Neural crest cell (in vitro differentiated cells): Measurements from ENCODE around the gene STEAP2. TPM values are rescaled to one million over a fixed set of nuclear protein-coding genes. Genes with fewer than 3 reads are reported as not detected.

ENCODE experiments used
- DNase-seq: peaks from one replicate; pipeline ENCODE4 v3.0.0; 2021; ENCODE audit warnings: low read depth, mixed read lengths, low spot score
- H3K27ac Mint-ChIP-seq: one replicate; pipeline ENCODE4 v1.8.0; 2021; ENCODE audit warnings: mild to moderate bottlenecking, mixed read lengths; ENCODE audit not compliant: unreplicated experiment
- H3K27me3 Mint-ChIP-seq: 2 replicates; pipeline ENCODE4 v1.8.0; 2021; ENCODE audit warnings: low read depth, mild to moderate bottlenecking, mixed read lengths
- H3K36me3 Mint-ChIP-seq: 2 replicates; pipeline ENCODE4 v1.8.0; 2021; ENCODE audit warnings: low read depth, mild to moderate bottlenecking, mixed read lengths
- H3K4me1 Mint-ChIP-seq: 2 replicates; pipeline ENCODE4 v1.8.0; 2021; ENCODE audit warnings: mixed read lengths
- H3K4me3 Mint-ChIP-seq: one replicate; pipeline ENCODE4 v1.8.0; 2021; ENCODE audit warnings: mild to moderate bottlenecking, mixed read lengths
- H3K9me3 Mint-ChIP-seq: 2 replicates; pipeline ENCODE4 v1.8.0; 2021; ENCODE audit warnings: mixed read lengths
- total RNA-seq: library from RNA; stranded (reverse); gene quantifications from 2 replicates; pipeline ENCODE4 v1.2.1, GENCODE V29; 2021
- TF ChIP-seq, protein P1 (sequence below): fragments of 200-600 bp; sonication (generic); conservative IDR thresholded peaks from 2 replicates; pipeline ENCODE4 v1.5.0; 2021; ENCODE audit warnings: antibody characterized with exemption, mild to moderate bottlenecking

The STEAP2 gene
- total RNA-seq, 1 donor from 2014 or later, result 1.6 TPM

DNA sequence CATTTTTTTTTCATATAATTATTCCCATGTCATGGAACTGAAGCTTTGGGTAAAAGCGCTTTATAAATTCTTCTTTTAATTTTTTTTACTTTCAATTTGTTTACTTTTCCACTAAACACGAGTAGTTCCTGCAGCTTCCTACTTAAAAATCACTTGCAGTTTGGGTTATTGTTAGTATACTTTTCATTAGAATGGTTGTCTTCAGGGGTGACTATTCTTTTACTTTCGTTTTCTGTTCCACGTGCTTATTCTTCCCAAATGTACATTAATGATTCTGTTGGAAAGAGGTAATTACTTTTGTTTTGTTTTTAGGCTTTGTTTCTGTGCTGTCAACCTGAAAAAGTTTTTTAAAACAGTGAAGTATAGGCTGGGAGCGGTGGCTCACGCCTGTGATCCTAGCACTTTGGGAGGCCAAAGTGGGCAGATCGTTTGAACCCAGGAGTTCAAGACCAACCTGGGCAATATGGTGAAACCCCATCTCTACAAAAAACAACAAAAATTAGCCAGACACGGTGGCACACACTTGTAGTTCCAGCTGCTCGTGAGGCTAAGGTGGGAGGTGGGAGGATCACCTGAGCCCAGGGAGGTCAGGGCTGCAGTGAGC, 28.2 kb downstream of the STEAP2 start:
- TF ChIP-seq, protein P1, sequence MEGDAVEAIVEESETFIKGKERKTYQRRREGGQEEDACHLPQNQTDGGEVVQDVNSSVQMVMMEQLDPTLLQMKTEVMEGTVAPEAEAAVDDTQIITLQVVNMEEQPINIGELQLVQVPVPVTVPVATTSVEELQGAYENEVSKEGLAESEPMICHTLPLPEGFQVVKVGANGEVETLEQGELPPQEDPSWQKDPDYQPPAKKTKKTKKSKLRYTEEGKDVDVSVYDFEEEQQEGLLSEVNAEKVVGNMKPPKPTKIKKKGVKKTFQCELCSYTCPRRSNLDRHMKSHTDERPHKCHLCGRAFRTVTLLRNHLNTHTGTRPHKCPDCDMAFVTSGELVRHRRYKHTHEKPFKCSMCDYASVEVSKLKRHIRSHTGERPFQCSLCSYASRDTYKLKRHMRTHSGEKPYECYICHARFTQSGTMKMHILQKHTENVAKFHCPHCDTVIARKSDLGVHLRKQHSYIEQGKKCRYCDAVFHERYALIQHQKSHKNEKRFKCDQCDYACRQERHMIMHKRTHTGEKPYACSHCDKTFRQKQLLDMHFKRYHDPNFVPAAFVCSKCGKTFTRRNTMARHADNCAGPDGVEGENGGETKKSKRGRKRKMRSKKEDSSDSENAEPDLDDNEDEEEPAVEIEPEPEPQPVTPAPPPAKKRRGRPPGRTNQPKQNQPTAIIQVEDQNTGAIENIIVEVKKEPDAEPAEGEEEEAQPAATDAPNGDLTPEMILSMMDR, result no peak
- peaks cover 24% of the 10 kb centered on the region for H3K27me3 Mint-ChIP-seq
- DNase-seq, result no peak

DNA sequence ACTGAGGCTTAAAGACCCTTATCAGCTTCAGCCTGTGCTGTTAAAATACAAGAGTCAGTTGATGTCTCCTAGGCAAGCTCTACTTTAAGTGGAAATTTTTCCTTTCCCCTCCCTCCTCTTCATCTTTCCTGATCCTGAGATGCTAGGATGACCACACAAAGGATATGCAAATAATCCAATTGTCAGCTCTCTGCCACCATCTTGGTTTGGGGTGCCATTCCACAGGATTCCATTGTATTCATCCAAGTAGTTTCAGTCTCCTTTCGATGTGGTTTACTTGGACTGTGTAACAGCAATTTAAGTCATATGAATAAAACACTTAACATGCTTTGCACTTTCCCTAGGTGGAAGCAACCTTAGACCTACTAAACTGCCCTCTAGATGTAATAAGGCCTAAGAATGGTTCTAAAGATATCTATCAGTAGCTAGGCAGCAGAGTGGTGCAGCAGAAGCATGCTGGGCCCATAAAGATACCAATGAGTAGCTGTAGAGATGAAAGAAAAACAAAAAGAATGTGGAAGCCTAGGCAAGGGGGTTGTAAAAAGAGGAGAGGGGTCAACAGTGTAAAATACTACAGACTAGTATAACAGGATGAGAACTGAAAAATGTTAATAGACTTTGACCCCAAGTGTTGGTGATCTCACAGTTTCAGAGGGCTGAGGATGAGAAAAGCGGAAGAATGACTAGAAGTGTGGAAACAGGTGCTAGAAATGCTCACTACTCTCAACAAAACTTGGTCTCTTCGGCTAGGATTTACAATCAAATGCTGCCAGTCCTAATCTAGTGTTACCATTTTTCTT, 31.0 kb downstream of the STEAP2 start:
- TF ChIP-seq, protein P1, result no peak
- no peak for DNase-seq
- Mint-ChIP-seq H3K27ac (no peak overlapping the region), H3K4me3 (peak overlapping the region; percentile 12), H3K27me3 (peaks cover 50% of the 10 kb centered on the region), H3K36me3 (no peaks in the 10 kb centered on the region), H3K9me3 (no peaks in the 10 kb centered on the region), H3K4me1 (peaks cover 19% of the 10 kb centered on the region)

More for the DNA sequence above, 28.2 kb downstream of the STEAP2 start:
- Mint-ChIP-seq H3K36me3 (no peaks in the 10 kb centered on the region), H3K4me1 (peaks cover 6% of the 10 kb centered on the region), H3K27ac (no peak overlapping the region), H3K4me3 (no peak overlapping the region), H3K9me3 (no peaks in the 10 kb centered on the region)

DNA sequence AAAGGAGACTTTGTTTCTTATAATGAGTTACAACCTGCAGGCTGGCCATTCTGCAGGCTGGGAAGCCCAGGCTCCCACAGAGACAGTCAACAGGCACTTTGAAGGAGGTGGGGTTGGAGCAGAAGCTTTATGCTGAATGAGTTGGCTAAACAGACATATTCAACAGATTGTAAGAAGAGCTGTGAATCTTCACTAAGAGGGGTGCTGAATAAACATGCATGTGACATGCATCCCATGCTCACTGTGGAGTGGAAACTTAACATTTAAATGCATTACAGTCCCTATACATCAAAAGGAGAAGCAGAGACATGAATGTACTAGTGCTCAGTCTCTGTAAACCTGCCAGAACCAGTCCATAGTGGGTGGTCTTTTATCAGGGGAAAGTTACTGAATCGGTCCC, 32.0 kb downstream of the STEAP2 start:
- Mint-ChIP-seq H3K4me3 (peak overlapping the region; percentile 87), H3K27ac (no peak overlapping the region), H3K9me3 (no peaks in the 10 kb centered on the region), H3K4me1 (peaks cover 19% of the 10 kb centered on the region), H3K36me3 (no peaks in the 10 kb centered on the region), H3K27me3 (peaks cover 53% of the 10 kb centered on the region)
- TF ChIP-seq, protein P1, result no peak
- no peak for DNase-seq

DNA sequence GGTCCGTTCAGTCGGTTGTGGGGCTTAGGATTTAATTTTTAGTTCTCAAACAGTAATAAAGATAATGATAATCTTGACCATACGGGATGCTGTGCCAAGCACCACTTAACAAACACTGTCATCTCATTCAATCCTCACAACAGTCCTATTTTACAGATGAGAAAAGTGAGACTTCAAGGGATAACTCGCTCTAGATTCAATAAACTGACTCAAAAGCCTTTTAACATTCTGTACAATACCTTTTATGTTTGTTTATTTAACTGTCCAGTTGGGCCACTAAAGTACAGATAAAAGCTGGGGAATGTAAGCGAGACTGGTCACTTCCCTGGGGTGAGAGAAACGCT, 33.0 kb downstream of the STEAP2 start:
- TF ChIP-seq, protein P1, result no peak
- Mint-ChIP-seq H3K27ac (peak overlapping the region; percentile 2), H3K4me1 (peaks cover 19% of the 10 kb centered on the region), H3K9me3 (no peaks in the 10 kb centered on the region), H3K4me3 (peak overlapping the region; percentile 96), H3K36me3 (no peaks in the 10 kb centered on the region), H3K27me3 (peaks cover 57% of the 10 kb centered on the region)
- no peak for DNase-seq

DNA sequence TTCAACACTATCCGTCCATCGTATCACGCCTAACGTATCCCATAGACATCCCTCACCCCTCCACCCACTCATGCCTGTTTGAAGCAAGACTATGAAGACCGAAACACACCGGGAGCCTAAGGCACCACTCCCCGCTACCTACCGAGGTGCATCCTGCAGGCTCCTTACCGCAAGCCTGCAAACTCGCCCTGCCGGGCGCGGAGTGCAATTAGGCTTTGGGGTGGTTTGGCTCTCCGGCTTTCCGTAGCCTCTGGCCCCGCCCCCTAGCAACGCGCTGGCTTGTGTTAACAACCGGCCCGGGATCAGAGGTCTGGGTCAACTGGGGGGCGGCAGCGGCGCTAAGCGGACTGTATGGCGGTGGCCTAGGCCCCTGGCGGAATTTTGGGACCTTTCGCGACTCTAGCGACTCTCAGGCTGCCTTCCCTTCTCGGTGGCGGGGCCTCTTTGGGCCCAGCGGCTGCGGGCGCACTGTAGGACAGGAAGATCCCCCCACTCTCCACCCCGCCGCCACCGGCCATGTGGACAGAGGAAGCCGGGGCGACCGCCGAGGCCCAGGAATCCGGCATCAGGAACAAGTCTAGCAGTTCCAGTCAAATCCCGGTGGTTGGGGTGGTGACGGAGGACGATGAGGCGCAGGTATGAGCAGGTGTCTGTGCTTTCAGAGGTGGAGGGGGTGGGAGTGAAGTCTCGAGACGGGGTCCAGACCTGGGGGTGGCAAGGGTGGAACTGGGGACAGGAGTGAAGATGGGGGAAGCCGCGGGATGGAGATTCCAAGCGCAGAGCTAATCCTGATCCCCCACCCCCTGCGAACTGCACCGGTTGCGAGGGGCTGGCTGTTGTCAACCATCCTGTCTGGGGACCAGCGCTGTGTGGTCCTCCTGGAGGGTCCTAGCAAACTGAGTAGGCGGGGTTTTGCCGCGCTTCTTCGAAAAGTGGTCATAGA, 33.6 kb downstream of the STEAP2 start, which contains the start of gene CFAP69:
CFAP69 (plus strand) TSS at position 266 of the 943 bp plus-strand sequence; CDS start at position 517, 251 bp downstream.
- Mint-ChIP-seq H3K27me3 (peaks cover 63% of the 10 kb centered on the region), H3K4me3 (peak within 1 kb of the TSS; percentile 96), H3K9me3 (no peaks in the 10 kb centered on the region), H3K4me1 (peaks cover 19% of the 10 kb centered on the region), H3K27ac (peak within 1 kb of the TSS; percentile 91), H3K36me3 (no peaks in the 10 kb centered on the region)
- DNase-seq, result peak; percentile 92
- TF ChIP-seq, protein P1, result peak; percentile 51
